ENCODE measurements around the gene TMEM106C. TPM values are rescaled to one million over a fixed set of nuclear protein-coding genes. Genes with fewer than 3 reads are reported as not detected.
A peak's percentile ranks its signal among the peaks of the same experiment; 100 is the strongest.

TMEM106C gene
- polyA plus RNA-seq, 1 experiment = 217 TPM

- TF ChIP-seq CTCF (IDR thresholded peaks at IDR 0.05; ENCODE audit: insufficient read depth, low read depth, low read length) = no peak
- CTCF ChIA-PET = no interaction called here
- no peak for DNase-seq (ENCODE audit: low read depth)
- POLR2A ChIA-PET = no interaction called here
- H3K36me3 ChIP-seq (ENCODE audit: control insufficient read depth, insufficient read depth, low read length) = no peaks in the 10 kb centered on the region
- H3K4me3 ChIP-seq (ENCODE audit: low read depth, low read length) = no peak overlapping the region
- peaks cover 27% of the 10 kb centered on the region for H3K27me3 ChIP-seq (ENCODE audit: control insufficient read depth, insufficient read depth, low read length)
Measured at GRCh38 chr12:47931187-47931586, 32.2 kb upstream of the TMEM106C start.

GRCh38 chr12:47935184-47935583, 28.2 kb upstream of the TMEM106C start:
- TF ChIP-seq CTCF (IDR thresholded peaks at IDR 0.05; ENCODE audit: insufficient read depth, low read depth, low read length) = no peak
- DNase-seq (ENCODE audit: low read depth) = peak; percentile 83
- H3K36me3 ChIP-seq (ENCODE audit: control insufficient read depth, insufficient read depth, low read length) = no peaks in the 10 kb centered on the region
- ChIA-PET POLR2A (interaction anchor here (0.5 kb wide), 1 partner anchor 801 kb away, joined by 3 read pairs; no protein-coding TSS in a partner anchor), CTCF (interaction anchor here (0.6 to 3.1 kb wide), 12 partner anchors 9 to 233 kb away, joined by 3 to 17 read pairs (median 4); partner anchors contain the start of genes TMEM106C and VDR)
- peaks cover 6% of the 10 kb centered on the region for H3K27me3 ChIP-seq (ENCODE audit: control insufficient read depth, insufficient read depth, low read length)
- H3K4me3 ChIP-seq (ENCODE audit: low read depth, low read length) = no peak overlapping the region

GRCh38 chr12:47938093-47938492, 25.3 kb upstream of the TMEM106C start:
- H3K4me3 ChIP-seq (ENCODE audit: low read depth, low read length) = no peak overlapping the region
- no peaks in the 10 kb centered on the region for H3K36me3 ChIP-seq (ENCODE audit: control insufficient read depth, insufficient read depth, low read length)
- ChIA-PET POLR2A (no interaction called here), CTCF (interaction anchor here (0.6 to 2.7 kb wide), 12 partner anchors 8 to 876 kb away, joined by 3 to 12 read pairs (median 3); partner anchors contain the start of gene VDR)
- peak; percentile 20 for DNase-seq (ENCODE audit: low read depth)
- no peak for TF ChIP-seq CTCF (IDR thresholded peaks at IDR 0.05; ENCODE audit: insufficient read depth, low read depth, low read length)
- H3K27me3 ChIP-seq (ENCODE audit: control insufficient read depth, insufficient read depth, low read length) = no peaks in the 10 kb centered on the region

- H3K36me3 ChIP-seq (ENCODE audit: control insufficient read depth, insufficient read depth, low read length) = no peaks in the 10 kb centered on the region
- ChIA-PET CTCF (interaction anchor here (0.6 to 2.7 kb wide), 11 partner anchors 8 to 190 kb away, joined by 3 to 12 read pairs (median 3); partner anchors contain the start of gene VDR), POLR2A (no interaction called here)
- H3K4me3 ChIP-seq (ENCODE audit: low read depth, low read length) = no peak overlapping the region
- no peaks in the 10 kb centered on the region for H3K27me3 ChIP-seq (ENCODE audit: control insufficient read depth, insufficient read depth, low read length)
- no peak for TF ChIP-seq CTCF (IDR thresholded peaks at IDR 0.05; ENCODE audit: insufficient read depth, low read depth, low read length)
- no peak for DNase-seq (ENCODE audit: low read depth)
Measured at GRCh38 chr12:47938594-47938993, 24.8 kb upstream of the TMEM106C start.

GRCh38 chr12:47939009-47939601, 24.3 kb upstream of the TMEM106C start:
- no peak overlapping the region for H3K4me3 ChIP-seq (ENCODE audit: low read depth, low read length)
- no peak for DNase-seq (ENCODE audit: low read depth)
- no peaks in the 10 kb centered on the region for H3K36me3 ChIP-seq (ENCODE audit: control insufficient read depth, insufficient read depth, low read length)
- ChIA-PET POLR2A (no interaction called here), CTCF (interaction anchor here (1.2 to 2.7 kb wide), 4 partner anchors 8 to 34 kb away, joined by 3 to 12 read pairs (median 6); partner anchors contain the start of gene VDR)
- no peak for TF ChIP-seq CTCF (IDR thresholded peaks at IDR 0.05; ENCODE audit: insufficient read depth, low read depth, low read length)
- no peaks in the 10 kb centered on the region for H3K27me3 ChIP-seq (ENCODE audit: control insufficient read depth, insufficient read depth, low read length)

Data from BJ (cell line).